GM19023 (cell line): ENCODE data around the gene DNMT1.

ENCODE experiments used
- ATAC-seq: cut with Tn5 transposase; IDR thresholded peaks from one replicate; pipeline ENCODE4 v1.9.1; 2021; ENCODE audit warnings: mild to moderate bottlenecking, moderate library complexity; ENCODE audit not compliant: unreplicated experiment

The DNMT1 gene

GRCh38 chr19:10100163-10100785 is 94.5 kb downstream of the DNMT1 start:
- ATAC-seq, result no peak

DNA sequence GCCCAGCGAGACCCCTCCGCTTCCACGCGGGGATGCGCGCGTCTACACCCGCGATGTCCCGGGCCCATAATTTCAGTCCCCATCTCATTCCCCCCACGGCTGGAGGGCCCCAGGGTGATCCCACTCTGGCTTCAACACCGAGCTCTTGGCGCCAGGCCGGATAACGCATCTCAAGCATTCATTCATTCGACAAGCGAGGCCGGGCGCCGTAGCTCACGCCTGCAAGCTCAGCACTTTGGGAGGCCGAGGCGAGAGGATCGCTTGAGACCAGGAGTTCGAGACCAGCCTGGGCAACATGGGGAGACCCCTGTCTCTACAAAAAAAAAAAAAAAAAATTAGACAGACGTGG is 98.2 kb downstream of the DNMT1 start:
- ATAC-seq, result no peak

- ATAC-seq, result peak; percentile 77
Observed at GRCh38 chr19:10095948-10096614, 98.7 kb downstream of the DNMT1 start.

DNA sequence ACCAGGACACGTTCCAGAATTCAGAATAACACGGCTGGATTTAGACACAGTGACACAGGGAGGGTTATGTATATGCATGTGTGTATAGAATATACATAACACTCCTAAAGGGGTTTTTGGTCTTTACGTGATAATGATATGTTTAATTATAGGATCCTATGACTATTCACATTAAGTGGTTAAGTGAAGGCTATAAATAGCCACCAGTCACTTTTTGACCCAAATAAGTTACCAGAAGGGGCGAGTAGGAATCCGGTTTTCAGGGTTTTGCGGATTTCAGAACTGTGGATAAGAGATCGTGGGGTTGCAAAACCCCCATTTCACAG is 99.2 kb downstream of the DNMT1 start:
- ATAC-seq, result no peak

DNA sequence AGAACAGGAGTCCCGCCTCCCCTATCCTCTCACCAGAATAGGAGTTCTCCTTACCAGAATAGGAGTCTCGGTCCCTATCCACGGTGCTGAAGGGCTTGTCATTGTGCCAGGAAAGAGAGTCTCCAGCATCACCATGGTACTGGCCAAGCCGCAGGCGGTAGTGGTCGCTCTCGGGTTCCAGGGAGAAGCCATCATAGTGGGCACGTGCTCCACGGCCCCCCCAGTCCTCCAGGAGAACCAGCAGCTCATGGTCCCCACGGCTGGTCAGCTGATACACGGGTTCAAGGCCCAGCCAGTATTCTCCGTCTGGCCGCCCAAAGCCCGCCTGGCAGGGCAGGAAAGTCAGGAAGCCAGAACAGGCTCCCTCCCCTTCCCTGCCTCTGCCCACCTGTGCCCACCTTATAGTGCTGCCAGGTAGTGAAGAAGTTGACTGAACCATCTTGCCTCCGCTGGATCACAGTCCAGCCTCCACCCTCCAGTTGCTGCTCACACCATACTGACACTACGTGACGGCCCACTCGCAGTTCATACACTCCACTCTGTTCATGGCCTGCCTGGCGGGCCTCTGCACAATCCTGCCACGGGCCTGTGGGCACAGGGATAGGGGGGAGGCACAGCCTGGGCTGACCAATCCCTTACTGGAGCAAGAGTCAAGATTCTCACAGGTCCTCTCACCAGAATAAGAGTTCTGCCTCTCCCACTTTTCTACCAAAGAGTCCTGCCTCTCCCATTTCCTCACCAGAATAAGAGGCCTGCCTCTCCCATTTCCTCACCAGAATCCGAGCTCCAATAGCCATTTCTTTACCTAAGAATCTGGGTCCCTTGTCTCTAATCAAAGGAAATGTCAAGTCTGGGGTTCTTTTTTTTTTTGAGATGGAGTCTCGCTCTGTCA is 101.2 kb downstream of the DNMT1 start:
- no peak for ATAC-seq

DNA sequence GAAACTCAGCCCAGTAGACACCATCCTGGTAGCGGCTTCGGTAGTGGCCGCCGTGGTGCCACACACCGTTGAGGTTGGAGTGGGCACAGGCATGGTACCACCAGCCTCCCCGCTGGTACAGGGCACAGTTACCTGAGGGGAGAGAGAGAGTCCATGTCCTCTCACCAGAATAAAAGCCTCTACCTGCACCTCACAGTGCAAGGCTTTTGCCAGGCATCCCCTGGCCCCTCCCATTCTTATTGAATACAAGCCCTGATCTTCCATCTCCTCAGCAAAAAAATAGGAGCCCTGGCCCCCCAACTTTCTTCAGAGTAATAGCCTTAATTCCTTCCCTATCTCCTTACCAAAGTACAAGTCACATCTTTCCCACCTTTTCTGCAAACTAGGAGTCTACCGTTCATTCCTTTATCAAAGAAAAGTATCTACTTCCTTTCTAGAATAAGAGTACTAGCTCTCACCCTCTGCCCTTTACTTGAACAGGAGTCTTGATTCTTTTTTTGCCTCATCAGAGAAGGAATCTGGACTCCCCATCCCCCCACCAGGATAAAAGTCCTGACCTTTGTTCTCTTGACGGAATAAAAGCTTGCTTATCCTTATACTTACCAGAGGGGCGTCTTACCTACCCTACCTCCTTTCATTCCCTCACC is 102.0 kb downstream of the DNMT1 start:
- ATAC-seq, result no peak

GRCh38 chr19:10091895-10092641 is 102.7 kb downstream of the DNMT1 start:
- ATAC-seq, result no peak

GRCh38 chr19:10091370-10091687 is 103.4 kb downstream of the DNMT1 start:
- no peak for ATAC-seq

GRCh38 chr19:10089801-10090375 is 104.9 kb downstream of the DNMT1 start:
- no peak for ATAC-seq

- ATAC-seq, result no peak
Observed at GRCh38 chr19:10088949-10089554, 105.7 kb downstream of the DNMT1 start.

GRCh38 chr19:10087296-10088061 is 107.3 kb downstream of the DNMT1 start:
- no peak for ATAC-seq

DNA sequence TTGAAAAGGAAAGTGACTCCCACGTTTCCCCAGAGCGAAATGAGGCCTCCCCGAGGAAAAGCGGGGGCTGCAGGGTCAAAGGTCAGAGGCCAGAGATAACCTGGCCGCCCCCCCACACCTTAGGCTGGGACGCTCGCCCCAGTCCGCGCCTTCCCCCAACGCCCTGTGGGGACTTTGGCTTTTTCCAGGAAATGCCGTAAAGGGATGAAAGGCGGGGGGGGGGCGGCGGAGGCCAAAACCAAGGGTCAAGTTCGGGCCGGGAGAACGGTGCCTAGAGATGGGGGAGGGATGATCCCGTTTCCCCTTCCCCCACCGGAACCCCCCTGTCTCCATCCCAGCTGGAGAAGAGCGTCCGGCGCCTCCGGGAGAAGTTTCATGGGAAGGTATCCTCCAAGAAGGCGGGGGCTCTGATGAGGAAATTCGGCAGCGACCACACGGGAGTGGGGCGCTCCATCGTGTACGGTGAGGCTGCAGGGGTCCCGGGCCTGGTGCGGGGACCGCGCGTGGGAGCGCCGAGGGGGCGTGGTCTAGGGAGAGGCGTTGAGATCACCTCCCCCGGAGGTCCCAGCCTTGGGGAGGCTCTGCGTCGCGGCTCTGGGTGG is 108.1 kb downstream of the DNMT1 start:
- ATAC-seq, result peak; percentile 15

GRCh38 chr19:10085641-10086590 is 108.8 kb downstream of the DNMT1 start, which contains the start of gene SHFL:
TSS of gene SHFL (plus strand) at chr19:10086317. CDS start at chr19:10086428, 111 bp downstream.
- peak; percentile 77 for ATAC-seq

GRCh38 chr19:10084803-10085202 is 110.0 kb downstream of the DNMT1 start:
- no peak for ATAC-seq

DNA sequence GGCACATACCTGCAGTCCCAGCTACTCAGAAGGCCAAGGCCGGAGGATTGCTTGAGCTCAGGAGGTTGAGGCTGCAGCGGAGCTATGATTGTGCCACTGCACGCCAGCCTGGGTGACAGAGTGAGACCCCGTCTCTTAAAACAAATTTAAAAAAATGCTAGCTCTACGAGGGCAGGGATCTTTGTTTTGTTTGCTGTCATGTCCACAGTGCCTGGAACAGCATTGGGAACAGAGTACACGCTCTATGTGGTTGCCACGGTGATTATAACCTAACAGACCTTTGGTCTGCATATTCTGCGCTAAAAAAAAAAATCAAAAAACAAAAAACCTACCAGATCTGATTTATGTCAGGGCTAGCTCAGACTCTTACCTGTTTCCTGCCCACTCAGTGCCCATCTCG is 110.8 kb downstream of the DNMT1 start:
- no peak for ATAC-seq
